ENCODE results near the gene EIF4EBP3. TPM values are rescaled to one million over a fixed set of nuclear protein-coding genes. Genes with fewer than 3 reads are reported as not detected.

Gene EIF4EBP3
- total and polyA plus RNA-seq, 9 of the 15 experiments (the other 6 are each of a cell fraction or from before 2014, with no cell fraction given) = 1.3 to 7.5 (median 3.8) TPM

DNA sequence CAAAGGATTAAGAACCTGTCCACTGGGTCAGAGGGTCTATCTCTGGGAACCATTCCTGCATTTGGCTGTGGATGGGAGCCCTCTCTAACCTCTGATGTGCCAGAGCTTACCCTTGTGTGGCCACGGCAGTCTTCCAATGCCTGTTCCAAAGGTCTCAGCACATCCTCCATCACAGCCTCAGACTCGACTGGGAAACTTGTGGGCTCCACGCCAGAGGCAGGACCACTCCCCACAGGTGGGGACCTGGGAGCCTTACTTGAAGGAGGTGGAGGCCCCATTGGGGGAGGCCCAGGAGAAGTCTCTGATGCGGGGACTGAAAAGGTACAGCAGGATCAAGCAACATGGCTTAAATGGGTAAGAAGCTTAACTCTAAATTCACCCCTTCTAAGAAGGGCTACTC lies 4.4 kb downstream of the EIF4EBP3 start:
- H3K79me2 ChIP-seq (ENCODE audit: control insufficient read depth, insufficient read depth, low read length) = peaks cover 46% of the 10 kb centered on the region
- H3K36me3 ChIP-seq (ENCODE audit: control insufficient read depth, insufficient read depth, low read length) = peaks cover 72% of the 10 kb centered on the region
- H2AFZ ChIP-seq (ENCODE audit: low read depth, low read length) = no peak overlapping the region
- WGBS (ENCODE audit: insufficient coverage, low coverage, missing lambda C conversion rate) = 98% methylated on average over 4 of the region's 4 CpGs
- in situ Hi-C loops (cut with MboI) (no loop called here), intact Hi-C loops (cut with micrococcal nuclease) (loop anchor here (10.0 kb wide), 2 partner anchors 307 to 377 kb away; partner anchors contain the start of gene CYSTM1)
- H3K9me1 ChIP-seq (ENCODE audit: control insufficient read depth, insufficient read depth, low read length) = peaks cover 5% of the 10 kb centered on the region
- POLR2A ChIA-PET = interaction anchor here (0.6 to 2.7 kb wide), 4 partner anchors 83 to 96 kb away, joined by 3 to 8 read pairs (median 3); partner anchors contain the start of genes IK, NDUFA2 and TMCO6
- ATAC-seq = no peak
- H3K4me3 ChIP-seq = no peak overlapping the region
- no TSS peak for BruUV-seq (replicated peaks)
- no peak overlapping the region for H3K9ac ChIP-seq (ENCODE audit: insufficient read depth in 1 of 2, low read depth in 2 of 2, low read length in 2 of 2)
- H3K9me3 ChIP-seq (replicated peaks; ENCODE audit: control insufficient read depth, insufficient read depth, low read depth, low read length) = no peaks in the 10 kb centered on the region
- peaks cover 42 to 60% of the 10 kb centered on the region in 2 experiments for H3K4me1 ChIP-seq (replicated peaks in 1 of 2; ENCODE audit: control insufficient read depth in 2 of 2, insufficient read depth in 2 of 2, low read length in 2 of 2)
- no peak overlapping the region for H3K4me2 ChIP-seq (ENCODE audit: insufficient read depth, low read length)
- FAIRE-seq = no peak
- no peak overlapping the region for H3K27ac ChIP-seq (ENCODE audit: extremely low read depth, low read depth, low read length)
- TF ChIP-seq PTTG1 (tag; IDR thresholded peaks at IDR 0.05; ENCODE audit: low read depth) (no peak), MEF2D (tag; conservative IDR thresholded peaks at IDR 0.05; ENCODE audit: low read depth) (no peak), IFI16 (CRISPR knock-in tag; IDR thresholded peaks at IDR 0.05) (no peak), PTBP1 (IDR thresholded peaks at IDR 0.05; ENCODE audit: low read depth, low read length) (no peak)
- CTCF ChIA-PET (ENCODE audit: low intra/inter-chr PET ratio) = no interaction called here
- no peak for DNase-seq (ENCODE audit: extremely low read depth in 1 of 4, low spot score in 3 of 4)
- no peaks in the 10 kb centered on the region; a peak in 1 of 5 replicates for H3K27me3 ChIP-seq (ENCODE audit: control insufficient read depth in 2 of 2, insufficient read depth in 2 of 2, low read length in 2 of 2)
- peaks cover 19% of the 10 kb centered on the region; the same call in 1 of the 2 replicates for H4K20me1 ChIP-seq (replicated peaks; ENCODE audit: control insufficient read depth, insufficient read depth, low read length)

DNA sequence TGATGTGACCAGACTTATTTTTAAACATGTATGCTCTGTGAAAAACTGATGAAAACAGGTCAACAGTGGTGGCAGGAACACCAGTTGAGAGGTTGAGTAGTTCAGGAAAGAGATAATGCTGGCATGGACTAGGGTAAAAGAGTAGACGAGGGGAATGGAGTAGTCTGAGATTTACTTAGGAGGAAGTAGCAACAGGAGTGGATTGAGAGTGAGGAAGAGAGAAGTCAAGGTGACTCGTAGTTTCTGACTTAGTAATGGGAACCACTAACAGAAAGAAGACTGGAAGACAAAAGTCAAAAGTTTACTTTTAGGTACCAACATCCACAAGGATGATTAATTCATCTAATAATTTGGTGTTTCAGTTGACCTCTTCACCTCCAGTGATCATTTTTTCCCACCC lies 6.2 kb downstream of the EIF4EBP3 start:
- no peak overlapping the region; the same call in 2 of the 3 replicates for H3K27ac ChIP-seq (ENCODE audit: extremely low read depth, low read depth, low read length)
- in situ Hi-C loops (cut with MboI) (no loop called here), intact Hi-C loops (cut with micrococcal nuclease) (loop anchor here (10.0 kb wide), 2 partner anchors 309 to 379 kb away; partner anchors contain the start of gene CYSTM1)
- H4K20me1 ChIP-seq (replicated peaks; ENCODE audit: control insufficient read depth, insufficient read depth, low read length) = peaks cover 19% of the 10 kb centered on the region; the same call in 1 of the 2 replicates
- no peak overlapping the region for H3K4me3 ChIP-seq
- H3K4me1 ChIP-seq (replicated peaks in 1 of 2; ENCODE audit: control insufficient read depth in 2 of 2, insufficient read depth in 2 of 2, low read length in 2 of 2) = peaks cover 36 to 44% of the 10 kb centered on the region in 2 experiments
- H3K9me1 ChIP-seq (ENCODE audit: control insufficient read depth, insufficient read depth, low read length) = no peaks in the 10 kb centered on the region
- H3K36me3 ChIP-seq (ENCODE audit: control insufficient read depth, insufficient read depth, low read length) = peaks cover 64% of the 10 kb centered on the region
- no TSS peak for BruUV-seq (replicated peaks)
- DNase-seq (ENCODE audit: extremely low read depth in 1 of 4, low spot score in 3 of 4) (no peak), ATAC-seq (no peak), FAIRE-seq (no peak)
- 0 out of 2 replicates have a peak, but pooled peaks have one; percentile 22 for TF ChIP-seq POLR2AphosphoS5 (IDR thresholded peaks at IDR 0.05; ENCODE audit: control insufficient read depth, insufficient read depth, low read depth, low read length)
- TF ChIP-seq RBFOX2 (IDR thresholded peaks at IDR 0.05; ENCODE audit: low read depth, low read length) = peak; percentile 62
- no peak for TF ChIP-seq MEIS2 (IDR thresholded peaks at IDR 0.05; ENCODE audit: partially characterized antibody)
- no peak for TF ChIP-seq ZNF316 (IDR thresholded peaks at IDR 0.05)
- ChIA-PET POLR2A (interaction anchor here (1.2 to 2.5 kb wide), 2 partner anchors 16 to 93 kb away, joined by 4 to 20 read pairs; partner anchors contain the start of genes IK and NDUFA2), CTCF (ENCODE audit: low intra/inter-chr PET ratio) (no interaction called here)
- peak overlapping the region; percentile 15; the same call in 1 of the 2 replicates for H3K4me2 ChIP-seq (ENCODE audit: insufficient read depth, low read length)
- 60% methylated on average over 2 of the region's 2 CpGs for WGBS (ENCODE audit: insufficient coverage, low coverage, missing lambda C conversion rate)
- H3K79me2 ChIP-seq (ENCODE audit: control insufficient read depth, insufficient read depth, low read length) = peaks cover 49% of the 10 kb centered on the region
- no peak overlapping the region for H2AFZ ChIP-seq (ENCODE audit: low read depth, low read length)
- H3K9ac ChIP-seq (ENCODE audit: insufficient read depth in 1 of 2, low read depth in 2 of 2, low read length in 2 of 2) = no peak overlapping the region
- no peaks in the 10 kb centered on the region for H3K9me3 ChIP-seq (replicated peaks; ENCODE audit: control insufficient read depth, insufficient read depth, low read depth, low read length)
- H3K27me3 ChIP-seq (ENCODE audit: control insufficient read depth in 2 of 2, insufficient read depth in 2 of 2, low read length in 2 of 2) = no peaks in the 10 kb centered on the region; a peak in 1 of 5 replicates
